ENCODE results near the gene SYTL1. TPM values are rescaled to one million over a fixed set of nuclear protein-coding genes. Genes with fewer than 3 reads are reported as not detected.
A peak's percentile ranks its signal among the peaks of the same experiment; 100 is the strongest.

SYTL1 gene
- total and polyA plus RNA-seq, 9 of the 15 experiments (the other 6 are each of a cell fraction or from before 2014, with no cell fraction given): 0.04 to 9.3 (median 1.7) TPM

GRCh38 chr1:27342778-27343638 lies 1.2 kb downstream of the SYTL1 start (continued):
- TF ChIP-seq VEZF1 (CRISPR knock-in tag; IDR thresholded peaks at IDR 0.05) (peak; percentile 39), MAFF (IDR thresholded peaks at IDR 0.05; ENCODE audit: low read length) (no peak), ETV5 (CRISPR knock-in tag; IDR thresholded peaks at IDR 0.05; ENCODE audit: low read depth) (peak; percentile 55; the same call in 1 of the 2 replicates), POLR2G (IDR thresholded peaks at IDR 0.05; ENCODE audit: low read depth, low read length) (peak; percentile 35; the same call in 1 of the 2 replicates), ZNF41 (CRISPR knock-in tag; conservative IDR thresholded peaks at IDR 0.05) (no peak), TRIM24 (IDR thresholded peaks at IDR 0.05) (no peak), CHD4 (IDR thresholded peaks at IDR 0.05; ENCODE audit: insufficient read depth, insufficient replicate concordance, low read depth, low read length, poor library complexity, severe bottlenecking) (no peak), ELF2 (CRISPR knock-in tag; IDR thresholded peaks at IDR 0.05) (no peak), SFPQ (IDR thresholded peaks at IDR 0.05; ENCODE audit: low read depth, low read length) (no peak), PYGO2 (tag; IDR thresholded peaks at IDR 0.05) (no peak), ZNF277 (CRISPR knock-in tag; IDR thresholded peaks at IDR 0.05; ENCODE audit: borderline replicate concordance) (no peak), CTCFL (IDR thresholded peaks at IDR 0.05; ENCODE audit: borderline replicate concordance, insufficient read depth, low read depth, low read length, poor library complexity, severe bottlenecking) (no peak), ARID3B (CRISPR knock-in tag; IDR thresholded peaks at IDR 0.05; ENCODE audit: borderline replicate concordance) (no peak), ZFP36 (IDR thresholded peaks at IDR 0.05; ENCODE audit: low read depth, low read length, partially characterized antibody) (no peak), HCFC1 (IDR thresholded peaks at IDR 0.05; ENCODE audit: low read depth, low read length) (no peak)

All from K562 (cell line).